ENCODE results near the gene BTG4.

Gene BTG4

DNA sequence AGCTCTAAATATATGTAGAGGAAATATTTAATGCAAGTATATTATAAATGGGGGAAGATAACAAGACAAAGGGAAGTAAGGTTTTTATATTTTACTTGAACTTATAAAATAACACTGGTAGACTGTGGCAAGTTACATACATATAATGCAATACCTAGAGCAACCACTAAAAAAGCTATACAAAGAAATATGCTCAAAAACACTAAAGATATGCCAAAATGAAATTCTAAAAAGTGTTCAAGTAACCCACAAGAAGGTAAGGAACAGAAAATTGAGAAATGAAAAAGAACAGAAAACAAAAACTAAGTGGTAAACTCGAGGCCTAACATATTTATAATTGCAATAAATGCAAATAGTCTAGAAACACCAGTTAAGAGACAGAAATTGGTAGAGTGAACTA, 32.5 kb downstream of the BTG4 start:
- DNase-seq = no peak

- DNase-seq = no peak
Measured at GRCh38 chr11:111477898-111478297, 34.3 kb downstream of the BTG4 start.

DNA sequence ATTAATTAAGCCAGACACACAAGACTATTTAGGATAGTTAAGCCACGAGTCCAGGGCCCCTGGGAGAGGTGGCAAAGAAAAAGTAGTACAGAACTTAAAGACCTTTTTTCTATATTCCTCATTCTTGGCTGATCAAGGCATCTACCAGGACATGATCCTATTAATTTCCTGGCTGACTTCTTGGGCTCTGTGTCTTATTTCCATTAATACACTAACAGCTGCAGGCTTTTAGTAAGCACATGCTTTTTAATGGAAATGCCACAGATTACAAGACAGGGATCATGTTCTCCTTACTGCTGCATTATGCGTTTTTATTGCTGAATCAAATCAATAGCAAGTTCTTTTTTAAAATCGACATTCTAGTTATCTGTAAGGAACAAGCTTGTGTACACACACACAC, 35.2 kb downstream of the BTG4 start:
- DNase-seq = no peak

DNA sequence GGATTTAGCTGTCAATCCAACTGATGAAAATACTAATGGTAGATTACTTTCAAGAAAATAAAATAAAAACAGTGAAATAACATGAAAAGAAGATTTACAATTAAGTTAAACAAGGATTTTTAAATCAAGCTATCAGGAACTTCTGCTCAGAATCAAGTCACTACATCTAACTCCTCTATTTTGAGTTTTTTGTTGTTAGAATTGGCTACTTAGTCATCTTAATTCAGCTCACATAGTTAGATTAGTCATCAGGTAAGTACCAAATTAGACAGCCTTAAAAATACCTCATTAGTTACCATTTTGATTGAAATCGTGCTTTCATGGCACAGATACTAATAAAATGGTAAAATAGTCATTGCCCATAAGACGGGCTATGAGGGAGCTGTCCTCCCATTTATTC, 35.8 kb downstream of the BTG4 start:
- no peak for DNase-seq

DNA sequence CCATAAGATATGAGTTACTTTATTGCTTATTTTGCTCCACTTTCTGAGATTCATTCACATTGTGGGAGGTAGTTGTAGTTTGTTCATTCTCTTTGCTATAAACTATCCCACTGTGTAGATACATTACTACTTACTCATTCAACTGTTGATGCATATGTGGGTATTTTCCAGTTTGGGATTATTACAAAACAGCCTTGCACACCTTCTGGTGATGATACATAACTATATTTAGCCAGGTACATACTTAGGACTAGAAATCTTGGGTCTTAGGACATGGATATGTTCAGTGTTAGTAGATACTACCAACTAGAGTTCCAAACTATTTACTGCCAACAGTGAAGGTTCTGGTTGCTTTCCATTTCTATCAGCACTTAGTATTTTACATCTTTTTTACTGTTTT, 37.8 kb downstream of the BTG4 start:
- no peak for DNase-seq

GRCh38 chr11:111472228-111472627, 40.0 kb downstream of the BTG4 start:
- DNase-seq = no peak

DNA sequence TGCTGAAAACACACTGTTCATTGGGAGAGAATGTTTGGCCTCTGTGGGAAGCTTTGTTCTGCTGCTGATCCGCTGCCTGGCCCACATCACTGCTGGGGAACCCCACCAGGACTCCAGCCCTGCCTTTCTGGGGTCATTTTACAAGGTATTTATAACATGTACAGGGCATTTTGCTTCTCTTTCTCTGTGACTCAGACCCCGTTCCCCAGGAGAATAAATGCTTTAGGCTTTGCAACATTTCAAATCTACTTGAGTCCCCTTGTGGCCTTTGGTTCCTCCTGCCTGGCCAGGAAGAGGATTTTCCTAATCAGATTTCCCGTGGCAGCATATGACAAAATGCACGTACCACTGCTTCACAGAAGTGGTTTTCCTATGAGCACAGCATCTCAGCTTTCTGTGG, 43.0 kb downstream of the BTG4 start:
- DNase-seq = no peak

- no peak for DNase-seq
Measured at GRCh38 chr11:111466615-111467014, 45.6 kb downstream of the BTG4 start.

GRCh38 chr11:111465400-111465799, 46.8 kb downstream of the BTG4 start:
- DNase-seq = no peak

DNA sequence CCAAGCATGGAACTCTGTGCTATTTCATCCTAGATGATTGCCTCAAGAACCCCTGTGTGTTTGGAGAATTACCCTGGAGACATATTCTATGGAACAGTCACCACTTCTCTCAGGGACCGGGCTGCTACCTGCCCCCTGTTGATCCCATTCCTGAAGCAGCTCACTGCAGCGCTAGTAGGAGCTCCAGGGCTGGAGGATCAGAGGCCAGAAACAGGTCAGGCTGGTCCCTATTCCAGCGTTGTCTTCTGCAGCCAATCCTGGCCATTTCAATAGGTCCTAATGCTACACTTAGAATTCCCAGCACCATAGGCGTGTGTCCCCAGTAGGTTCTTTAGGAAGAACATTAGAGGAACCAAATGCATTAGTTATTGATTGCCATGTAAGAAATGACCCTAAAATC, 48.9 kb downstream of the BTG4 start:
- DNase-seq = no peak

GRCh38 chr11:111462329-111462728, 49.9 kb downstream of the BTG4 start:
- no peak for DNase-seq

DNA sequence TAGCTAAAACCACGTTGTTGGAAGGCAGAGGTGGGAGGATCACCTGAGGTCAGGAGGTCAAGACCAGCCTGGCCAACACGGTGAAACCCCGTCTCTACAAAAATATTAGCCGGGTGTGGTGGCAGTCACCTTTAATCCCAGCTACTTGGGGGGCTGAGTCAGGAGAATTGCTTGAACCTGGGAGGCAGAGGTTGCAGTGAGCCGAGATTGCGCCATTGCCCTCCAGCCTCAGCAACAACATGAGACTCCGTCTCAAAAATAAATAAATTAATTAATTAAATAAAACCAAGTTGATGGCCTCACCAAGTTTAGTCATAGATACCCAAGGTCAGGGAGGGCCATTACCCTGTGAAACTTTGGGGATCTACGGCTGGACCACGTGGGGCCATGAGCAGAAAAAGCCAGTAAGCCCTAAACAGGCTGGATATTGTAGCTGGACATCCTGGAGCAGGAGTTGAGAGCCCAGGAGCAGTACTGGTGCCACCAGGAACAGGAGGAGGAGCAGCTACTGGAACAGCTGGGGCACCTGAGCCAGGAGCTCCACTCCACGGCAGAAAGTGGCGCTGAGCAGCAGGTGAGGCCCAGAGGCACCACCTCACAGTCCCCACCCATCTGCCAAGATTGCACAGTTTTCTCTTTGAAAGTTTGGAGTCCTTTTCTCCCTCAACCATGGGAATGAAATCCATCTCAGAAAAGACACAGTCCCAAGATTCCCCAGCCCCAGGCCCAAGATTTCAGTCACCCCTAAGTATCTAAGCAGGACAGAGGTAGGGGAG, 50.5 kb downstream of the BTG4 start:
- no peak for DNase-seq

DNA sequence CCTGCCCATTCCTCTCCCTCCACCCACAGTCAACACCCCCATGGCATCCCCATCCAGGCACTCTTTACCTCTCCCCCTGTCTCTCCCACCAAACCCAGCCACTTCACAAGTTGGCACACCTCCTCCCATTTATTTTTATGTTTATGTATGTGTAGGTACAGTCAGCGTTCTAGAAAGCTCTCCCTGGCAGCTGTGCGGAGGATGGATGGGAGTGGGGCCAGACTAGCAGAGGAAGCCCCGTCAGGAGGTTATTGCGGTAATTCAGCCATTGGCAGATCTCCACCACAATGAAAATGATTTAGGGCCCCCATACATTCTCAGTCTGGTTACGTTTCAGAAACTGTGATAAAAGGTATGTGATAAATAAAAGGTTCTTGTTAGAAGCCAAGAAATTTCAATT, 51.3 kb downstream of the BTG4 start:
- no peak for DNase-seq

DNA sequence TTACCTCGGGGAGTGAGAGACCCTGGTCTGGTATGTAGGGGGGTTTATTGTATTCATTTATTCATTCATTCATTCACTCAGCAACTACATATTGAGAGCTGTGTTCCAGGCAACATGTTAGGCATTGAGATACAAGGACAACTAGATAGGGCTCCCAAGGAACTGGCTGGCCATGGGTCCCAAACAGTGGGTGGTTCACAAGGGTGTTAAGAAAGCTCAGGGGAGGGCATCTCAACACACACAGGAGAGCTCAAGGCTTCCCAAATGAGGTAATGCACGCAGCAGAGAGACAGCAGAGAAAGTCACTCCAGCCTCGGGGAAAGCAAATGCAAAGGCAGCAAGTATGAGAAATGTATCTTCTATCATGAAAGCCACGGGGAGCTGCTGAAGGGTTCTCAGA, 51.8 kb downstream of the BTG4 start:
- DNase-seq = no peak

GRCh38 chr11:111459506-111460270, 52.5 kb downstream of the BTG4 start:
- DNase-seq = no peak

DNA sequence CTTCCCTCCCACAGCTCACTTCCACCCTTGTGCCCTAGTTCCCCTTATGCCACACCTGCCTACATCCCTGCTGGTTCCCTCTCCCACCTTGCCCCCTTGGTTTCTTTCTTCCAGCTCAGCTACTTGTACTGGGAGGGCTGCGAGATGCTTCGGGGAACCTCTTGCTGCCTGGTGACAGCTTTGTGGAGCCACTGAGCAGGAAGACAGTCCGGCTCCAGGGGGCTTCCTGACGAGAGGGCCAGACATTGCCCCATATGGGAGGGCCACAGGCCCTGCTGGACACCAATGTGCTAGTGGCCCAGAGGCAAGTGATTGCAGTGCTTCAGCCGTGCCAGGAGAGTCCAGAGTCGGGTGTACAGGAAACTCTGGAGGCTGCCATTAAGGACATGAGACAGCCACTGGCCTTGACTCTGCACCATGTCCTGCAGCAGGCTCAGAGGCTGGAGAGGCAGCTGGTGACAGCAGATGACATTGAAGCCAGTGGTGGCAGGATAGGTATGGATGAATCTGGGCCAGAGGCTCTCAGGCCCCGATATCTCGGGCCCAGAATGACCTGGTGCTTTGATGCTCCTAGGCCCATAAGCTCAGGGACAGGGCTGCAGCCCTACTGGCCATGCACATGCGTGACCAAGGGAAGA, 54.3 kb downstream of the BTG4 start:
- no peak for DNase-seq

GRCh38 chr11:111456859-111457730, 55.1 kb downstream of the BTG4 start:
- DNase-seq = no peak

GRCh38 chr11:111456086-111456858, 55.9 kb downstream of the BTG4 start:
- no peak for DNase-seq

DNA sequence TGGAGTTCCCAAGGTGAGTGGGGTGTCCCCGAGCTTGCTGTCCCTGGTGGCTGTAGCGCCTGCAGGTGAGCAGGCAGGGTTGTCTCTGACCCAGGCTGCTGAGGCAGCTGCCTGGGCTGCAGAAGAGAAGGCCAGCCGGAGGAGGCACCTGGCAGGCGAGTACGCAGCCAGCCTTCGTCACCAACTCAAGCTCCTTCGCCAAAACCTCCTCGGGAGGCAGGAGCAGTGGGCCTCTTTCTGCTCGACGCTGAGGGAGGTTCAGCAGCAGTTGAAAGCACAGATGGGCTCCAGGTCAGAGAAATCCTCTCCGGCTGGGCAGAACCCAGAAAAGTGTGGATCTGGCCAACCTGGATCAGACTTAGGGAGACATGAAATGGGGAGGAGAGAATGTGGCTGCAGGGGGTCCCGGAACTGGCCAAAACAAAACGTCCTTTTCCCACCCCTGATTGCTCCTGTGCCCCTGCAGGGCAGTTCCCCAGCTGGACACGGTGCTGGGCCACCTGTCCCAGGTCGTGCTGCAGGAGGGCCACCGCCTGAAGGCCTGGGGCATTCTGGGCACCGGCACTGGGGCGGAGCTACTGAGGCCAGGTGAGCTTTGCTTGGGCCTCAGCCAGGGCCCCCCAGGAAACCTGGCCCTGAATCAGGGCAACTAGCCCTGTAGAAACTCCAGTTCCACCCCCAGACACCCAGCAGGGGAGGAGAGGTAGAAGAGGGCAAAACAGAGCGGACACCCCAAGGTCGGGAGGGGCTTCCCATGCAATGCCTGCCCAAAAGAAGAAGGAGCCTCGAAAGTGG, 56.7 kb downstream of the BTG4 start:
- DNase-seq = no peak

- peak; percentile 9 to 53 for DNase-seq
Measured at GRCh38 chr11:111454561-111455192, 57.5 kb downstream of the BTG4 start.
